ACC112 (cell line): Measurements from ENCODE around the gene PHYKPL.

Source experiments
- H2AFZ ChIP-seq: fragments of 200-600 bp; sonication (generic); one replicate; pipeline ENCODE4 v1.6.0; 2017; ENCODE audit warnings: antibody characterized with exemption, low read length; ENCODE audit not compliant: unreplicated experiment
- H3K27ac ChIP-seq: fragments of 200-600 bp; sonication (generic); 2 replicates; pipeline ENCODE4 v1.5.1; 2014; ENCODE audit warnings: low read depth, mild to moderate bottlenecking, antibody characterized with exemption, low read length, moderate library complexity
- H3K27me3 ChIP-seq: fragments of 200-600 bp; sonication (generic); 2 replicates; pipeline ENCODE4 v1.6.1; 2014; ENCODE audit warnings: mild to moderate bottlenecking, antibody characterized with exemption, low read length, moderate library complexity, mixed read lengths; ENCODE audit not compliant: insufficient read depth
- H3K36me3 ChIP-seq: fragments of 200-600 bp; sonication (generic); 2 replicates; pipeline ENCODE4 v1.6.1; 2016; ENCODE audit warnings: mild to moderate bottlenecking, antibody characterized with exemption, low read length, moderate library complexity, mixed read lengths; ENCODE audit not compliant: insufficient read depth
- H3K4me1 ChIP-seq: fragments of 200-600 bp; sonication (generic); one replicate; pipeline ENCODE4 v1.6.1; 2016; ENCODE audit warnings: low read length, mixed read lengths; ENCODE audit not compliant: insufficient read depth, unreplicated experiment, control insufficient read depth
- H3K4me3 ChIP-seq: fragments of 200-600 bp; sonication (generic); 2 replicates; pipeline ENCODE4 v1.5.1; 2014; ENCODE audit warnings: mild to moderate bottlenecking, low read depth, low read length
- H3K79me2 ChIP-seq: fragments of 200-600 bp; sonication (generic); one replicate; pipeline ENCODE4 v1.6.0; 2016; ENCODE audit warnings: low read length; ENCODE audit not compliant: control insufficient read depth, unreplicated experiment, insufficient read depth

Gene PHYKPL

DNA sequence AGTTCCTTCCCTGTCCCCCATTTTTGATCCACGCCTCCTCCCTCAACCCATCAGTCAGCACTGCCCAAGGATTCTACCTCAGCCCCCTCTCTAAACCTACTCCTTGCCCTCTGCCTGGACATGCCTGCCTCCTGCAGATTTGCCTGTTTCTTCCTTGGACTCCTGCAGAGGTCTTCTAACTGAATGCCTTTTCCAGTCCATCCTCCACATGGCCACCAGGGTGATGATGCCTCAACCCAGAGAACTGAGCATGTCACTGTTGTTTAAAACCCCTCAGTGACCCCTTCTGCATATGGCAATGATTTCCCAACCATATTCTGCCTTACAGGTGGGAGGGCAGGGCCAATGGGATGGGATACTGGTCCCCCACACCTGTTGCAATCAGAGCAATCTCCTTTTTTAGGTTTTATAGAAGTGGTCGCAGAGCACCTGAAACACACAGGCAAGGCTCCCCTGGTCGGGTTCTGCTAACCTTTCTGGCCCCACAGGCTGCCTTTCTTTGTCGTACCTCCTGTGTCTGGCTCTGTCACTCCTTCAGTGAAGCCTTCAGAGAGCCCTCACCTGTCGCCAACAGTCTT lies 9.3 kb downstream of the PHYKPL start:
- no peak overlapping the region for H3K4me3 ChIP-seq
- peaks cover 9% of the 10 kb centered on the region for H3K4me1 ChIP-seq
- H3K27ac ChIP-seq, result no peak overlapping the region
- no peak overlapping the region for H2AFZ ChIP-seq
- peaks cover 5% of the 10 kb centered on the region for H3K79me2 ChIP-seq
- H3K36me3 ChIP-seq, result peaks cover 18% of the 10 kb centered on the region
- H3K27me3 ChIP-seq, result no peaks in the 10 kb centered on the region

DNA sequence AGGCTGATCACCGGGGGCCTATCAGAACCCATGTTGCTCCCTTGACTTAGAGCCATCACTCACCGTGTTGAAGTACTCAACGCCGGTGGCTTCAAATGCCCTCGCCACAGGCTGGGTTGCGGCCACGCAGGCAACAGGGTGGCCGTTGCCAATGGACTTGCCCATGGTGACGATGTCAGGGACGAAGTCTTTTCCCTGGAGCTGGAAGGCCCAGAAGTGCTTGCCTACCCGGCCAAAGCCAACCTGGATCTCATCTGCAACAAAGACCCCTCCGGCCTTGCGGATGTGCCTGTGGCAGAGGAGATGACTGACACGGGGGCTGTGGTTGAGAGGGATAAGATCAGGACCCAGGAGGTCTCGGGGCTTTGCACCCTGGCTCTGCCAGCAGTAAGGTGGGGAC lies 10.3 kb downstream of the PHYKPL start:
- Histone ChIP-seq H3K36me3 (peaks cover 13% of the 10 kb centered on the region), H3K27ac (no peak overlapping the region), H3K4me3 (no peak overlapping the region), H3K27me3 (no peaks in the 10 kb centered on the region), H3K79me2 (peaks cover 3% of the 10 kb centered on the region), H3K4me1 (no peaks in the 10 kb centered on the region), H2AFZ (no peak overlapping the region)

DNA sequence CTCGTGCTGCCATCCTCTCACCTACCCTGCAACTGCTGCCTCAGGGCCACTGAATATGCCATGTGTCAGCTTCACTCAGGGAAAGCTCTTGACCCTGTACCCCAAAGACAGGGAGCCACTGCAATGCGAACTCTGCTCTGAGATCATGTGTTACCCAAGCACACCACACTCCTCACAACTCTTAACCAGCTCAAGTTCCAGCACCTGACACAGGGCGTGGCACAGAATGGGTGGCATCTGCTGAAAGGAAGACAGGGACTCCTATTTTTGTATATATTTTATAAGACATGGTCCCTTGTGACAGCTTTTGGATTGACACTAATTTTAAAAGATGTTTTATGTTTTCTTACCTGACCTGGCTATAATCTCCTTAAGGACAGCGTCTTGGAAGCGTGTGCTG lies 10.7 kb downstream of the PHYKPL start:
- H3K27me3 ChIP-seq, result no peaks in the 10 kb centered on the region
- no peak overlapping the region for H2AFZ ChIP-seq
- no peak overlapping the region for H3K27ac ChIP-seq
- H3K79me2 ChIP-seq, result peaks cover 3% of the 10 kb centered on the region
- H3K4me1 ChIP-seq, result no peaks in the 10 kb centered on the region
- no peak overlapping the region for H3K4me3 ChIP-seq
- peaks cover 13% of the 10 kb centered on the region for H3K36me3 ChIP-seq

DNA sequence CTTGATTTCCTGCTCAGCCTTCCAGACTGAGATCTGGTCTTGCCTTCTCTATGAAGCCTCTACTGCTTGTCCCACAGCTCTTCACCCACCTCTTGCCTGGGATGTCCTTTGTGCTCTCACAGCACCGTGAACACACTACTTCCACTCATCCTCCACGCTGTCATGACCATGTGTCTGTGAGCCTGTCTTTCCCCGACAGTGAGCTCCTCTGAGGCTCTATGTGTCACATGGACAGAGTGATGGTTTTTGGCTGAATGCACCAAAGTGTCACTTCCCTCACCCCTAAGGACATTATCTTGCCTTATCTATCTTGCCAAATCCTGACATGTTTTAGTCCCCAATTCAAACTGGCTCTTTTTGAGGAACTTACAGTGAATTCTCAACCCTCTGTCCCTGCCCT lies 11.3 kb downstream of the PHYKPL start:
- peaks cover 14% of the 10 kb centered on the region for H3K36me3 ChIP-seq

DNA sequence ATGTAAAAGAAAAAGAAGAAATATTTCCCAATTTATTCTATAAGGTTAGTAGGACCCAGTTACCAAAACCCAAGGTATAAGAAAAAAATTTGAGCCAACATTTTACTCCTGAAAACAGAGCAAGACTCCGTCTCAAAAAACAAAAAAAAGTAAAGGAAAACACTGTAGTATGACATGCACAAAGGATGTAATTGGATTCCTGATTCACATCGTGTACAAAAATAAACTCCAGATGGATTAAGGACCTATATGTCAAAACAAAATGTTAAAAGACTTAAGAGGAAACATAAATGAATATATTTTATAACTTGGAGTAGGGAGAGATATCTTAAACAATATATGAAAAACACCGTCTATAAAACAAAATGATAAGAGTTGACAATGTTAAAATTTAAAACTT lies 13.8 kb downstream of the PHYKPL start:
- no peak overlapping the region for H2AFZ ChIP-seq
- H3K36me3 ChIP-seq, result peaks cover 20% of the 10 kb centered on the region
- H3K4me3 ChIP-seq, result no peak overlapping the region
- H3K27ac ChIP-seq, result 0 out of 2 replicates have a peak overlapping the region, but pooled peaks have one; percentile 13
- no peaks in the 10 kb centered on the region for H3K4me1 ChIP-seq
- H3K27me3 ChIP-seq, result no peaks in the 10 kb centered on the region
- H3K79me2 ChIP-seq, result no peaks in the 10 kb centered on the region

More for the DNA sequence above, 11.3 kb downstream of the PHYKPL start:
- Histone ChIP-seq H3K79me2 (peaks cover 3% of the 10 kb centered on the region), H3K4me1 (no peaks in the 10 kb centered on the region), H2AFZ (no peak overlapping the region), H3K27me3 (no peaks in the 10 kb centered on the region), H3K4me3 (no peak overlapping the region), H3K27ac (no peak overlapping the region)

DNA sequence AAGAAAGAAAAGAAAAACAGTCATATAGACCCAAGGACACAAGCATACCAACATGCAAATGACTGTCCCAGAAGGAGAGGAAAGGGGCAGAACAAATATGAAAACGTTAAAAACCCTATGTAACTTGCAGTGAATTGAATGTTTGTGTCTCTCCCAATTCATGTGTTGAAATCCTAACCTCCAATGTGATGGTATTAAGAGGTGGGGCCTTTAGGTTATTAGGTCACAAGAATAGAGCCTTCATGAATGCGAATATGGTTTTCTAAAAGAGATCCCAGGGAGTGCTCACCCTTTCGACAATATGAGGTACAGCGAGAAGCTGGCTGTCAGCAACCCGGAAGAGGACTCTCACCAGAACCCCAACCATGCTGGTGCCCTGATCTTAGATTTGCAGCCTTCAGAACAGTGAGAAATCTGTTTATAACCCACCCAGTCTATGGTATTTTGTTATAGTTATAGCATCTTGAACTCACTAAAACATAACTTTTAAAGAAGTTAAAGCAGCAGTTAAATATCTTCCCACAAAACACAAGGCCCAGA lies 14.3 kb downstream of the PHYKPL start:
- no peaks in the 10 kb centered on the region for H3K4me1 ChIP-seq
- peaks cover 24% of the 10 kb centered on the region for H3K36me3 ChIP-seq
- no peaks in the 10 kb centered on the region for H3K27me3 ChIP-seq
- H3K4me3 ChIP-seq, result no peak overlapping the region
- peak overlapping the region; percentile 13; the same call in 1 of the 2 replicates for H3K27ac ChIP-seq
- H3K79me2 ChIP-seq, result no peaks in the 10 kb centered on the region
- H2AFZ ChIP-seq, result no peak overlapping the region

DNA sequence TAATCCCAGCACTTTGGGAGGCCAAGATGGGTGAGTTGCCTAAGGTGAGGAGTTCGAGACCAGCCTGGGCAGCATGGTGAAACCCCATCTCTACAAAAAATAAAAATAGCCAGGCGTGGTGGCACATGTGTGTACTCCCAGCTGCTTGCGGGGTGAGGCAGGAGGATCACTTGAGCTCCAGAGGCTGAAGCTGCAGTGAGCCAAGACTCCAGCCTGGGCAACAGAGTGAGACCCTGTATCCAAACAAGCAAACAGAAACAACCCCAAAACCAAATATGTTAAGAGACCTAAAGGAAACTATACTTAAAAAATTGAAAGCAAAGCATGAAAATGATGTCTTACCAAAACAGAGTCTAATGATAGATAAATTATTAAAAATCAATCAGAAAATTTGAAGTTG lies 15.8 kb downstream of the PHYKPL start:
- Histone ChIP-seq H3K4me1 (no peaks in the 10 kb centered on the region), H3K36me3 (peaks cover 24% of the 10 kb centered on the region), H3K27ac (no peak overlapping the region), H3K4me3 (no peak overlapping the region), H3K27me3 (no peaks in the 10 kb centered on the region), H3K79me2 (no peaks in the 10 kb centered on the region), H2AFZ (no peak overlapping the region)

DNA sequence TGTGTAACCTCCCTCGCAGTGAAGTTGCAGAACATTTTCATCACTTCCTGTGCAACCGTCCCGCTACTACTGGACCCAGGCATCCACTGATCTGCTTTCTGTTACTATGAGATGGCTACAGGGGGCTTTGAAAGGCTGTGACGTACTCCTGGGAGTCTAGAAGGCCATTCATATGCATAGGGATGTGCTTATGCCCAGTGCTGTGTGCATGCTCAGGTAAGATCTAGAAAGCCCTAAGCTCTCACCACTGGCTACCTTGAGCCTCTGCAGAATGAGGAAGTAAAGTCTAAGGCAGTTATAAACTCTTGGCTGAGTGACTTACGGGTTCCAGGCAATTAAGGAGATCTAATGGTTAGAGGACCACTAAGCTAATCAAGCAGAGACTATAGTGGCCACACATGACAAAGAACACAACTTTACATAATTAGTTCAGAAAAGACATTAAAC lies 16.5 kb downstream of the PHYKPL start:
- Histone ChIP-seq H3K27ac (no peak overlapping the region), H3K27me3 (no peaks in the 10 kb centered on the region), H3K36me3 (peaks cover 24% of the 10 kb centered on the region), H3K4me3 (no peak overlapping the region), H3K4me1 (no peaks in the 10 kb centered on the region), H3K79me2 (no peaks in the 10 kb centered on the region), H2AFZ (no peak overlapping the region)

DNA sequence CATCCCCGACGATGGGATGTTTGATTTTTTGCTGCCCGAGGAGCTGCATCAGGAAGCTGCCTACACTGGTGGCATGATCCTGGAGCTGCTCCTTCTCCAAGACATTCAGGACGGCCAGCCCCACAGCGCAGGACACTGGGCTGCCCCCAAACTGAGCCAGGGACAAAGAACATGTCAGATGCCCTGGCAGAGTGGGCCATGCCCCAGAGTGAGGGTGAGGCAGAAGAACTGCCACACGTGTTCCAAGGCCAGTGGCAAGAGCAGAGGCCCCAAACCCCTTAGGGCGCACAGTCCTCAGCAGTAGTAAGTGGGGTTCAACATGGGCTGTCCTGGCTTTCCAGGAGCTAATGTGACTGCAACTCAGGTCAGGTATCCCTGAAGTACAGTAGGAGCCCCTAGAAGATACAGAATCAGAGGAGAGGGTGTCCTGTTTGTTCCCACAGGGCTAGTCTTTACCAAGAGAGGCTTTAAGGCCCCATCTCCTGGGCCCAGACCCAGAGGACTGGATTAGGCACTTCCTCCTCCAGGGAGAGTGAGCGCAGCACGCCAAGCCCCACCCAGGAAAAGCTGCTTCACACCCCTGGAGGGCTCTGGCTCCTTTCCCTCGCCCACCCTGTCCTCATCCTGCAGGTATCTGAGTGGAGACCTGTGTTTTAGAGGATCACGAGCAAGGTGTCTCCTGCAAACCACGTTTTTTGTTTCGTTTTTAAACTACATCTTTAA lies 17.2 kb downstream of the PHYKPL start:
- Histone ChIP-seq H3K27ac (no peak overlapping the region), H3K36me3 (peaks cover 22% of the 10 kb centered on the region), H3K4me1 (no peaks in the 10 kb centered on the region), H3K4me3 (no peak overlapping the region), H2AFZ (no peak overlapping the region), H3K27me3 (no peaks in the 10 kb centered on the region), H3K79me2 (no peaks in the 10 kb centered on the region)

DNA sequence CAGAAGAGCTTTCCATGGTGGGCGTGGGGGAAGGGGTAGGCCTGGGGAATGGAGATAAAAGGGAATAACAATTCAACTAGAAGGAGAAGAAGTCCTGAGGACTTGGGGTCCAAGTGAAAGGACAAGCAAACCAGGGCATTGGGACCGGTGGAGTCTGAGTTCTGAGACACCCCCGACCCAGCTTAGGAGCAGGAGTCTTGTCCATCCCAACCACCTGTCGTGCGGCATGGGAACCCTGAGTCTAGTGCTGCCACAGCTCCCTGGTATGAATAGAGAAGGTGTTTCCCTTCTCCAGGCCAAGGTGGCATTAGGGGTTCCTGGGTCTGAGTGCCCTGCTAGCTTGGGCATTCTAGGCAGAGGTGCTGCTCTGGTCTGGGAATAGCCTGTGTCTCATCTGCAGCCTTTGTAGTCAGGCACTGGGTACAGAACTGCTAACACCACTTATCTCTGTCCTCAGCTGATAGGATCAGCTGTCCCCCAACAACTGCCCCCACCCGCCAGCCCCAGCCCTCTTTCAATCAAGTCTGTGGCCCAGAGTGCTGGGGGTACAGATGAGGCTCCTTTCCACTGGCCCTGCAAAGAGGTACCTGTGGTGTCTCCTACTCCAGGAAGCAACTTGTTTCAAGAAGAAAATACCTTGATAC lies 18.3 kb downstream of the PHYKPL start:
- Histone ChIP-seq H3K4me3 (no peak overlapping the region), H3K27ac (no peak overlapping the region), H3K79me2 (peaks cover 5% of the 10 kb centered on the region), H3K27me3 (no peaks in the 10 kb centered on the region), H3K4me1 (no peaks in the 10 kb centered on the region), H2AFZ (no peak overlapping the region), H3K36me3 (peaks cover 26% of the 10 kb centered on the region)
